NCI-H748 treated with DMSO at 0.1 percent for 48 hours (cell line): Measurements from ENCODE around the gene AGTRAP.

ENCODE experiments used
- DNase-seq: peaks from one replicate; lab custom pipeline; 2025; lab: John Stamatoyannopoulos, UW

The AGTRAP gene

GRCh38 chr1:11764115-11764514 lies 28.2 kb downstream of the AGTRAP start:
- DNase-seq: no peak

GRCh38 chr1:11764519-11764918 lies 28.6 kb downstream of the AGTRAP start:
- DNase-seq: no peak

GRCh38 chr1:11765661-11766428 lies 29.9 kb downstream of the AGTRAP start:
- no peak for DNase-seq

GRCh38 chr1:11766429-11766776 lies 30.5 kb downstream of the AGTRAP start:
- no peak for DNase-seq

GRCh38 chr1:11767922-11768704 lies 32.2 kb downstream of the AGTRAP start:
- DNase-seq: no peak

- DNase-seq: no peak
Observed at GRCh38 chr1:11768821-11769220, 32.9 kb downstream of the AGTRAP start.

- DNase-seq: no peak
Observed at GRCh38 chr1:11769274-11769673, 33.3 kb downstream of the AGTRAP start.

GRCh38 chr1:11770011-11770410 lies 34.1 kb downstream of the AGTRAP start:
- DNase-seq: no peak

GRCh38 chr1:11771481-11772043 lies 35.6 kb downstream of the AGTRAP start:
- no peak for DNase-seq

- no peak for DNase-seq
Observed at GRCh38 chr1:11772458-11772857, 36.5 kb downstream of the AGTRAP start.

GRCh38 chr1:11774753-11775152 lies 38.8 kb downstream of the AGTRAP start:
- DNase-seq: no peak

GRCh38 chr1:11777658-11778322 lies 41.9 kb downstream of the AGTRAP start:
- DNase-seq: no peak

- DNase-seq: no peak
Observed at GRCh38 chr1:11778336-11778735, 42.4 kb downstream of the AGTRAP start.

GRCh38 chr1:11778844-11779623 lies 43.1 kb downstream of the AGTRAP start:
- no peak for DNase-seq

- DNase-seq: no peak
Observed at GRCh38 chr1:11779715-11780379, 43.9 kb downstream of the AGTRAP start.

- no peak for DNase-seq
Observed at GRCh38 chr1:11780380-11781147, 44.6 kb downstream of the AGTRAP start.

GRCh38 chr1:11781297-11781696 lies 45.4 kb downstream of the AGTRAP start:
- no peak for DNase-seq

GRCh38 chr1:11782127-11782708 lies 46.3 kb downstream of the AGTRAP start:
- no peak for DNase-seq

GRCh38 chr1:11783556-11783955 lies 47.6 kb downstream of the AGTRAP start:
- no peak for DNase-seq
